ENCODE data around the gene PDGFC. TPM values are rescaled to one million over a fixed set of nuclear protein-coding genes. Genes with fewer than 3 reads are reported as not detected.

PDGFC gene
- total and polyA plus RNA-seq, 2 donors (not counting 3 experiments of a cell fraction or from before 2014, with no cell fraction given) = 2.7 to 5.3 TPM

DNA sequence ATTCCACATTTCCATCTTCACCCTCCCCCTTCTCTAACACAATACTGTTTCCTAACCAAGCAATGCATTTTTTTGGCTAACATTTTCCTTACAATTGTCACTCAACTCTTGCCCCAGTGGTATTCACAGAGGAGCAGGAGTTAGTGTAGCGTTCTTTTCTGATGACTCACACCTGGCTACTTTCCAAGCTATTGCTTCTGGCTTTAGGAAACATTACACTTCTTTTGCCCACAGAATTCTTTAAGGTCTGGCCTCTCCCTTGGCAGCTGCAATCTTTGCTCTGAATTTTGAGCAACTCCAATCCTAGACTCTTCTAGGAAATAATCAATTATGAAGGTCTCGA, 27.5 kb upstream of the PDGFC start:
- peak overlapping the region; percentile 50 for H3K9ac ChIP-seq (replicated peaks; ENCODE audit: extremely low read depth, insufficient read depth, low read length)
- no peaks in the 10 kb centered on the region for H3K9me3 ChIP-seq (replicated peaks; ENCODE audit: control insufficient read depth, insufficient read depth, low read length)
- POLR2A ChIA-PET = no interaction called here
- intact Hi-C loops (cut with micrococcal nuclease) = loop anchor here (1.0 kb wide), 3 partner anchors 16 to 50 kb away; partner anchors contain the start of gene PDGFC
- FAIRE-seq = peak; percentile 99
- no peaks in the 10 kb centered on the region for H3K79me2 ChIP-seq (ENCODE audit: control insufficient read depth, insufficient read depth, low read length)
- no peaks in the 10 kb centered on the region for H3K27me3 ChIP-seq (ENCODE audit: control insufficient read depth in 2 of 2, insufficient read depth in 2 of 2, low read length in 2 of 2)
- dilution Hi-C loops (cut with MboI; ENCODE audit: extremely low pct_ligation_motif_present, low sequenced_read_pairs) = no loop called here
- H4K20me1 ChIP-seq (replicated peaks; ENCODE audit: control insufficient read depth, extremely low read depth, insufficient read depth, low read length) = no peaks in the 10 kb centered on the region
- H3K4me1 ChIP-seq (ENCODE audit: control insufficient read depth, extremely low read depth, insufficient read depth, low read length) = peaks cover 23% of the 10 kb centered on the region
- TF ChIP-seq, protein P1, sequence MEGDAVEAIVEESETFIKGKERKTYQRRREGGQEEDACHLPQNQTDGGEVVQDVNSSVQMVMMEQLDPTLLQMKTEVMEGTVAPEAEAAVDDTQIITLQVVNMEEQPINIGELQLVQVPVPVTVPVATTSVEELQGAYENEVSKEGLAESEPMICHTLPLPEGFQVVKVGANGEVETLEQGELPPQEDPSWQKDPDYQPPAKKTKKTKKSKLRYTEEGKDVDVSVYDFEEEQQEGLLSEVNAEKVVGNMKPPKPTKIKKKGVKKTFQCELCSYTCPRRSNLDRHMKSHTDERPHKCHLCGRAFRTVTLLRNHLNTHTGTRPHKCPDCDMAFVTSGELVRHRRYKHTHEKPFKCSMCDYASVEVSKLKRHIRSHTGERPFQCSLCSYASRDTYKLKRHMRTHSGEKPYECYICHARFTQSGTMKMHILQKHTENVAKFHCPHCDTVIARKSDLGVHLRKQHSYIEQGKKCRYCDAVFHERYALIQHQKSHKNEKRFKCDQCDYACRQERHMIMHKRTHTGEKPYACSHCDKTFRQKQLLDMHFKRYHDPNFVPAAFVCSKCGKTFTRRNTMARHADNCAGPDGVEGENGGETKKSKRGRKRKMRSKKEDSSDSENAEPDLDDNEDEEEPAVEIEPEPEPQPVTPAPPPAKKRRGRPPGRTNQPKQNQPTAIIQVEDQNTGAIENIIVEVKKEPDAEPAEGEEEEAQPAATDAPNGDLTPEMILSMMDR (IDR thresholded peaks at IDR 0.05; ENCODE audit: extremely low read depth in 1 of 2, insufficient read depth in 1 of 2, low read depth in 1 of 2, low read length in 2 of 2) = no peak
- TF ChIP-seq, protein P2, sequence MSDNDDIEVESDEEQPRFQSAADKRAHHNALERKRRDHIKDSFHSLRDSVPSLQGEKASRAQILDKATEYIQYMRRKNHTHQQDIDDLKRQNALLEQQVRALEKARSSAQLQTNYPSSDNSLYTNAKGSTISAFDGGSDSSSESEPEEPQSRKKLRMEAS (IDR thresholded peaks at IDR 0.05; ENCODE audit: insufficient read depth, insufficient read length) = no peak
- TF ChIP-seq JUN (IDR thresholded peaks at IDR 0.05; ENCODE audit: borderline replicate concordance, insufficient read depth, insufficient read length, low read depth) = peak; percentile 98
- TF ChIP-seq POLR2A (IDR thresholded peaks at IDR 0.05; ENCODE audit: low read depth, low read length) = no peak
- TF ChIP-seq FOS (IDR thresholded peaks at IDR 0.05; ENCODE audit: borderline replicate concordance, insufficient read depth, low read length) = peak; percentile 89
- TF ChIP-seq EZH2 (IDR thresholded peaks at IDR 0.05; ENCODE audit: borderline replicate concordance, low read depth, low read length, severe bottlenecking) = no peak
- no peak for TF ChIP-seq GATA2 (IDR thresholded peaks at IDR 0.05; ENCODE audit: insufficient read depth, insufficient read length, low read depth, low read length)
- no peak for TF ChIP-seq MYC (IDR thresholded peaks at IDR 0.05; ENCODE audit: low read depth, low read length)
- peak; percentile 56 for TF ChIP-seq POLR2AphosphoS5 (IDR thresholded peaks at IDR 0.05; ENCODE audit: insufficient read depth, low read depth, low read length)
- H2AFZ ChIP-seq (ENCODE audit: low read depth, low read length) = peak overlapping the region; percentile 8
- no peaks in the 10 kb centered on the region for H3K9me1 ChIP-seq (replicated peaks; ENCODE audit: control insufficient read depth, extremely low read depth, insufficient read depth, low read length)
- H3K4me2 ChIP-seq (ENCODE audit: insufficient read depth, low read length) = peak overlapping the region; percentile 68
- peak overlapping the region in 1 of 3 experiments; percentile 2 for H3K4me3 ChIP-seq (replicated peaks in 1 of 3; ENCODE audit: insufficient read depth in 1 of 3, low read depth in 1 of 3, low read length in 3 of 3)
- BruUV-seq (replicated peaks) = no TSS peak
- H3K36me3 ChIP-seq (ENCODE audit: control insufficient read depth in 2 of 2, extremely low read depth in 1 of 2, insufficient read depth in 2 of 2, low read length in 2 of 2) = no peaks in the 10 kb centered on the region
- peak overlapping the region; percentile 62 for H3K27ac ChIP-seq (ENCODE audit: insufficient read depth, low read depth, low read length)
- peak; percentile 98 for DNase-seq (ENCODE audit: low read depth, low spot score)
- CTCF ChIA-PET = interaction anchor here (0.7 to 2.8 kb wide), 8 partner anchors 14 to 978 kb away, joined by 3 to 22 read pairs (median 7); partner anchors contain the start of gene PDGFC

Data from endothelial cell of umbilical vein (primary cell).